GM12865 (cell line): Measurements from ENCODE around the gene NOL9.
A peak's percentile ranks its signal among the peaks of the same experiment; 100 is the strongest.

Experiments
- DNase-seq: peaks from one replicate; pipeline ENCODE4 v3.0.0; 2010; ENCODE audit warnings: low read depth
- H3K4me3 ChIP-seq: 2 replicates; pipeline ENCODE4 v1.5.1; 2011; ENCODE audit warnings: mild to moderate bottlenecking, low read depth, low read length, control low read depth
- TF ChIP-seq, protein P1 (sequence below): IDR thresholded peaks from 2 replicates; pipeline ENCODE4 v1.5.1; 2011; ENCODE audit warnings: low read length, control low read depth, low read depth, inconsistent platforms; ENCODE audit not compliant: insufficient read depth; ENCODE audit errors: missing control alignments

Gene NOL9

DNA sequence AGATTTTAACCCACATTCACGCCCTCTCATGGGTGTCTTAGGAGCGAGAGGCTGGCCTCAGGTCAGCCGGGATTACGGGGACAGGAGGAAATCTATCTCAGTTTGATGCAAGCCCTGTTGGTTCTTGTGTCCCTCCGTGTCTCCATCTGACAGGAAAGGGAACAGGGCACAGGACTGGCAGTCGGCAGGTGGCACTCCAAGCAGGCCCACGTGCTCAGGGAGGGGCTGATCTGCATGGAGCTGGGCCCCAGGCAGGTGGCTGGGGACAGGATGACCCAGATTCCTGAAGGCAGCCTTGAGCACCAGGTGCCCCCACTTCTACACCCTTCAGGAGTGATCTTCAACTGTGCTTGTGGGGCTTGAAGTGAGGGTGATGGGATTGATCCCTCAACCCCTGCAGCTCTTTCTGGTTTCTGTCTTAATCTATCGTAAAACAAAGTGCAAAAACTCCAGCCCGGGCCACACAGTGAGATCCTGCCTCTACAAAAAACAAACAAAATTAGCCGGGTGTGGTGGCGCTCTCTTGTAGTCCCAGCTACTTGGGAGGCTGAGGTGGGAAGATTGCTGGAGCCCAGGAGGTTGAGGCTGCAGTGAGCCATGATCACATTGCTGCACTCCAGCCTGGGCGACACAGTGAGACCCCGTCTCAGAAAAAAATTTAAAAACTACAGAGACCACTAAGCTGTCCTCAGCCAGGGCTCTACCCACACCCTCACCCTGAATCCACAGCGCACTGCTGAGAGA is 71.1 kb downstream of the NOL9 start:
- H3K4me3 ChIP-seq = no peak overlapping the region
- TF ChIP-seq, protein P1, sequence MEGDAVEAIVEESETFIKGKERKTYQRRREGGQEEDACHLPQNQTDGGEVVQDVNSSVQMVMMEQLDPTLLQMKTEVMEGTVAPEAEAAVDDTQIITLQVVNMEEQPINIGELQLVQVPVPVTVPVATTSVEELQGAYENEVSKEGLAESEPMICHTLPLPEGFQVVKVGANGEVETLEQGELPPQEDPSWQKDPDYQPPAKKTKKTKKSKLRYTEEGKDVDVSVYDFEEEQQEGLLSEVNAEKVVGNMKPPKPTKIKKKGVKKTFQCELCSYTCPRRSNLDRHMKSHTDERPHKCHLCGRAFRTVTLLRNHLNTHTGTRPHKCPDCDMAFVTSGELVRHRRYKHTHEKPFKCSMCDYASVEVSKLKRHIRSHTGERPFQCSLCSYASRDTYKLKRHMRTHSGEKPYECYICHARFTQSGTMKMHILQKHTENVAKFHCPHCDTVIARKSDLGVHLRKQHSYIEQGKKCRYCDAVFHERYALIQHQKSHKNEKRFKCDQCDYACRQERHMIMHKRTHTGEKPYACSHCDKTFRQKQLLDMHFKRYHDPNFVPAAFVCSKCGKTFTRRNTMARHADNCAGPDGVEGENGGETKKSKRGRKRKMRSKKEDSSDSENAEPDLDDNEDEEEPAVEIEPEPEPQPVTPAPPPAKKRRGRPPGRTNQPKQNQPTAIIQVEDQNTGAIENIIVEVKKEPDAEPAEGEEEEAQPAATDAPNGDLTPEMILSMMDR = no peak
- no peak for DNase-seq

DNA sequence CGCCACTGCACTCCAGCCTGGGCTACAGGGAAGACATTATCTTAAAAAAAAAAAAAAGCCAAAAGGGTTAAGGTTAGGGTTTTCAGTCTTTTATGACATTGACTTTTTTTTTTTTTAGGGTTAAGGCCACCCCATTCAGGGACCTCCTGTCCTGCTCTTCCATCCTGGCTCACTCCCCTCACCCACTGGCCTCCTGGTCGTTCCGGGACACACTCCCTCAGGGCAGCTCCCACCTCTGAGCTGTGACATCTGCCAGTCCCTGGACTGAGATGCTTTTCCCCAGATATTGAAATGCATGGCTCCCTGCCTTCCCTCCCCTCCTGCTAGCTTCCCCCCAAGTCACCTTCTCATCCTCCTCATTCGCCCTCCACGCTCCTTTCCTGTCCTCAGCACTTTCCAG is 72.5 kb downstream of the NOL9 start:
- TF ChIP-seq, protein P1 = no peak
- no peak overlapping the region for H3K4me3 ChIP-seq
- DNase-seq = no peak

DNA sequence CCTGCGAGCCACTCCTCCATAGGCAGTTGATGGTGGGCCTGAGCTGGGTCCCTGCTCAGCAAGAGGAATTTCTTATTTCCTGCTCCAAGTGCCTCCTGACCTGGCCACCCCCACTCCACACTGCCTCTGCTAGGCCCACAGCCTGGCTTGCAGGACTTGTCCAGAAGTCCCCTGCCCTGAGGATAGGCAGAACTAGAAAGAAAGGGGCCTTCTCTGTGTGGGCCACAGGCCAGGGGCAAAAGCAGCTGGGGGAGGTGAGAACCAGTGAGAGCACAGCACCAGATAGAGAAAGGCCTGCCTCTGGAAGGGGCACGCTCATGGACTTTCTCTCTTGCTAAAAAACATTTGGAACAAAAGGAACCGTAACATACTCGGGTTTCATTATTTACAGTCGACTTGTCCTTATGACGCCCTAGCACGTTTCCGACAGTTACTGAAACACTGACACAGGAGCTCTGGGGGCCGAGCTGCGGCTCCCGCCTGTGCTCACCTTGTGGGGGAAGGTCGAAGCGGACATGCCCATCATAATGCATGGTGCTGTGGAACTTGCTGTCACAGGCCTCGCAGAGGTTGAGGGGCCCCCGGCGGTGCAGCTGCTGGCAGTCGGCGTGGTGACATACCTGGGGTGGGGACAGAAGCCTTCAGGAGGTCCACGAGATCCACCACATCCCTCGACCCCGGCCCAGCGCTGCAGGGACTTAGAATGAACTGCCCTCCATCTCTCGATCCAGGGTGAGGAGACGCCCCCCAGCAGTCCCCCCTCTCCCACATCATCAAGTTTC is 77.1 kb downstream of the NOL9 start:
- TF ChIP-seq, protein P1 = no peak
- DNase-seq = no peak

DNA sequence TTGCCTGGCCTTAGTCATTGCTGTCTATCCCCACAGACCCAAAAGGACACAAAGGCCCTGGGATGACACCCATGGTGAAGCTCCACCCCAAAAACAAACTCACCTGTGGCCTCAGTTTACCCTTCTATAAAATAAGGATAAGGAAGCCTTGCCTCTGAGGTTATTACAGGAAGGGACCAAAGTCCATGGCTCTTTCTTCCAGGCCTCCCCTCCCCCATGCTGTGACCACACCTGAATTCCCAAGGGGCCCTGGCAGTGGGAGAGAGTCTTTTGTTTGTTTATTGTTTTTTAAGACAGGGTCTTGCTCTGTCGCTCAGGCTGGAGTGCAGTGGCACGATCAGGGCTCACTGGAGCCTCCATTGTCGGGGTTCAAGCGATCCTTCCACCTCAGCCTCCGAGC is 77.8 kb downstream of the NOL9 start:
- H3K4me3 ChIP-seq = no peak overlapping the region
- no peak for DNase-seq
- TF ChIP-seq, protein P1 = no peak

More for the DNA sequence above, 77.1 kb downstream of the NOL9 start:
- no peak overlapping the region for H3K4me3 ChIP-seq

DNA sequence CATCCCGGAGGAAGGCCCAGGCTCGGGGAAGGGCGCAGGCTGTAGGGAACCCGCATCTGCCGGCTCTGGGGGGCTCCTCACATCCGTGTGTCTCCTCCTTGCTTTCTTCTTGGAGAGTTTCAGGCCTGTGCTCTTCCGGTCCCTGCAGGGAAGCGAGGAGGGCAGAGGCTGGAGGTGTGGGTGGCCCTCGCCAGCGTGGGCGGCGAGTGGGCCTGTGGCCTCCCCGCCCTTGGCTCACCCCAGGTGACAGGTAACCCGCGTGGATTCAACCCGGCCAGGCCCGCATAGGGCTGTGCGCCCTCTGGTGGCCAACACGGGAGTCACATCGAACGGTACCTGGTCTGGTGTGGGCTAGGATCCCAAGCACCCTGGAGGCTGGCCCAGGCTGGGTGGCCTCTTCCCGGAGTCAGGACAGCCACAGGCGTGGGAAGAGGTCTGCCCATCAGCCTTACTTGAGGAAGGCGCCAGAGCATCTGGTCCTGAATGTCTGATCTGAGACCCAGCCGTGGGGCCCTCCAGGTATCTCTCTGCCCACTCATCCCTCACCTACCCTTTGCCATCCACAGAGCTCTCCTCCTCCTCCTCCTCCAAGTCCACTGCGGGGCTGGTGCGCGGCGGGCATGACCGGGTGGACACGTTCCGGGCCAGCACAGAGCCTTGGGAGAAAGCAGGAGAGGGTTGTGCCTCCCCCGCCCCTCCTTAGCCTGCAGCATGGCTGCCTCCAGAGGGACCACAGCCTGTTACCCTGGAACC is 78.8 kb downstream of the NOL9 start:
- peak; percentile 55 for DNase-seq
- H3K4me3 ChIP-seq = no peak overlapping the region
- TF ChIP-seq, protein P1 = peak; percentile 94

DNA sequence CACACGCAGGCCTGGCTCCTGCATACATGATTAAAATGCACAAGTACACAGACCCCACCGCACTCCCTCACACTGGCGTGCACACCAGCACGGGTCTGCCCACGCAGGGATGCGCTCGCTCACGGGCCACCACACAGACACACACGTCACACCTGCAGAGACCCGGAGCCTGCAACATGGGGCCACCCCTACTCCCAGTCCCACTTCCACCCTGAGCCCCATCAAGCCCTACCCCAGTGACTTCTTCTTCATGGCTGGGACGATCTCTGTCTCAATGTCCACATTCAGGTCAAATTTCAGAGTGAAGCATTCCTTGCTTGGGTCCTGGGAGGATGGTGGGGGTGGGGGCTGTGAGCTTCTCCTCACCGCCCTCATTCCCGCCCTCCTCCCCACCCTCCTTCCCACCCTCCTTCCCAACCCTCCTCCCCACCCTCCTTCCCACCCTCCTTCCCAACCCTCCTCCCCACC is 79.5 kb downstream of the NOL9 start:
- no peak for DNase-seq
- no peak overlapping the region for H3K4me3 ChIP-seq
- TF ChIP-seq, protein P1 = no peak
